Mesenchymal stem cell (in vitro differentiated cells and primary cell): ENCODE measurements around the gene PLCXD1.
A peak's percentile ranks its signal among the peaks of the same experiment; 100 is the strongest.

Experiments used
- DNase-seq: peaks from one replicate; pipeline ENCODE4 v3.0.0-alpha.2; 2013
- H2AFZ ChIP-seq: one replicate; pipeline ENCODE4 v1.6.1; 2013; ENCODE audit warnings: low read depth, mild to moderate bottlenecking, control low read depth, inconsistent platforms, low read length, moderate library complexity
- H2AK5ac ChIP-seq: 2 replicates; pipeline ENCODE4 v1.6.1; 2013; ENCODE audit warnings: low read length, moderate library complexity, mild to moderate bottlenecking, inconsistent platforms; ENCODE audit not compliant: severe bottlenecking
- H2BK120ac ChIP-seq: one replicate; pipeline ENCODE4 v1.6.1; 2013; ENCODE audit warnings: low read depth, mild to moderate bottlenecking, inconsistent platforms, low read length, moderate library complexity
- H2BK12ac ChIP-seq, 2 experiments: one replicate each; pipeline ENCODE4 v1.6.1; 2013; ENCODE audit warnings: inconsistent platforms in 2 of 2, low read length in 2 of 2, mild to moderate bottlenecking in 2 of 2, moderate library complexity in 2 of 2, control low read depth in 1 of 2
- H2BK15ac ChIP-seq: one replicate; pipeline ENCODE4 v1.6.1; 2013; ENCODE audit warnings: mild to moderate bottlenecking, low read depth, inconsistent platforms; ENCODE audit not compliant: poor library complexity, severe bottlenecking
- H2BK5ac ChIP-seq: 2 replicates; pipeline ENCODE4 v1.6.1; 2013; ENCODE audit warnings: low read depth, mild to moderate bottlenecking, low read length, control low read depth, inconsistent platforms; ENCODE audit not compliant: poor library complexity, severe bottlenecking
- H3K14ac ChIP-seq, 2 experiments: one replicate each; pipeline ENCODE4 v1.6.1; 2013; ENCODE audit warnings: inconsistent platforms in 2 of 2, low read length in 2 of 2, control low read depth in 1 of 2, mild to moderate bottlenecking in 1 of 2, moderate library complexity in 1 of 2
- H3K18ac ChIP-seq, 2 experiments: one replicate each; pipeline ENCODE4 v1.6.1; 2013; ENCODE audit warnings: inconsistent platforms in 2 of 2, low read length in 2 of 2, control low read depth in 1 of 2, low read depth in 1 of 2, mild to moderate bottlenecking in 1 of 2
- H3K23ac ChIP-seq, 2 experiments: one replicate each; pipeline ENCODE4 v1.6.1; 2013; ENCODE audit warnings: inconsistent platforms in 2 of 2, low read length in 2 of 2, mild to moderate bottlenecking in 2 of 2, moderate library complexity in 2 of 2, control low read depth in 1 of 2
- H3K27ac ChIP-seq: 2 replicates; pipeline ENCODE4 v1.5.1; 2013; ENCODE audit warnings: mild to moderate bottlenecking, moderate library complexity, low read length, control low read depth, inconsistent platforms; ENCODE audit not compliant: poor library complexity, severe bottlenecking
- H3K27me3 ChIP-seq, 2 experiments: 2 replicates each; pipeline versions ENCODE4 v1.6.1 to v1.7.0; 2013; ENCODE audit warnings: low read length in 2 of 2, mild to moderate bottlenecking in 2 of 2, moderate library complexity in 2 of 2, control low read depth in 1 of 2, inconsistent platforms in 1 of 2; ENCODE audit not compliant: control insufficient read depth in 1 of 2, insufficient read depth in 1 of 2
- H3K36me3 ChIP-seq, 2 experiments: 2 replicates each; pipeline versions ENCODE4 v1.6.1 to v1.7.0; 2013; ENCODE audit warnings: low read length in 2 of 2, control low read depth in 1 of 2, inconsistent platforms in 1 of 2, low read depth in 1 of 2, mild to moderate bottlenecking in 1 of 2; ENCODE audit not compliant: insufficient read depth in 2 of 2, control insufficient read depth in 1 of 2
- H3K4ac ChIP-seq, 2 experiments: one replicate each; pipeline ENCODE4 v1.6.1; 2013; ENCODE audit warnings: inconsistent platforms in 2 of 2, low read length in 2 of 2, mild to moderate bottlenecking in 2 of 2, moderate library complexity in 2 of 2, control low read depth in 1 of 2, low read depth in 1 of 2
- H3K4me1 ChIP-seq: 2 replicates; pipeline ENCODE4 v1.6.1; 2013; ENCODE audit warnings: low read depth, low read length, control low read depth; ENCODE audit not compliant: control insufficient read depth, insufficient read depth
- H3K4me2 ChIP-seq: 2 replicates; pipeline ENCODE4 v1.6.1; 2013; ENCODE audit warnings: low read length, mild to moderate bottlenecking, inconsistent platforms; ENCODE audit not compliant: poor library complexity, severe bottlenecking
- H3K4me3 ChIP-seq, 2 experiments: 2 replicates each; pipeline versions ENCODE4 v1.5.1 to v1.7.0; 2013; ENCODE audit warnings: low read length in 2 of 2, mild to moderate bottlenecking in 2 of 2, control low read depth in 1 of 2, low read depth in 1 of 2; ENCODE audit not compliant: insufficient read depth in 1 of 2
- H3K79me1 ChIP-seq: replicated peaks from 2 replicates; pipeline ENCODE4 v1.6.1; 2013; ENCODE audit warnings: mild to moderate bottlenecking, control low read depth, low read length, inconsistent platforms; ENCODE audit not compliant: poor library complexity, severe bottlenecking
- H3K9ac ChIP-seq: 2 replicates; pipeline ENCODE4 v1.7.0; 2013; ENCODE audit warnings: mild to moderate bottlenecking, low read length, moderate library complexity
- H3K9me3 ChIP-seq: 2 replicates; pipeline ENCODE4 v1.7.0; 2013; ENCODE audit warnings: mild to moderate bottlenecking, low read length; ENCODE audit not compliant: control insufficient read depth
- H4K8ac ChIP-seq: one replicate; pipeline ENCODE4 v1.6.1; 2013; ENCODE audit warnings: inconsistent platforms, mild to moderate bottlenecking, low read length, moderate library complexity
- H4K91ac ChIP-seq: one replicate; pipeline ENCODE4 v1.6.1; 2013; ENCODE audit warnings: mild to moderate bottlenecking, low read length, inconsistent platforms
- WGBS: methylation state at CpG from one replicate; pipeline ENCODE4 v1.1.7; 2013; ENCODE audit warnings: mixed read lengths; 5-methylcytosine and 5-hydroxymethylcytosine counted together

The PLCXD1 gene

GRCh38 chrX:285076-285677 is 4.0 kb downstream of the PLCXD1 start:
- Histone ChIP-seq H3K27me3 (no peaks in the 10 kb centered on the region), H4K91ac (peak overlapping the region; percentile 19), H3K36me3 (peaks cover 22 to 45% of the 10 kb centered on the region in 2 experiments), H2AK5ac (no peak overlapping the region), H3K4ac (no peak overlapping the region), H4K8ac (no peak overlapping the region), H2BK15ac (no peak overlapping the region), H3K9ac (no peak overlapping the region), H2BK5ac (no peak overlapping the region), H2BK12ac (no peak overlapping the region), H3K18ac (no peak overlapping the region), H3K4me3 (no peak overlapping the region), H3K4me2 (no peak overlapping the region), H2AFZ (no peak overlapping the region), H3K4me1 (peaks cover 9% of the 10 kb centered on the region), H3K79me1 (peaks cover 17% of the 10 kb centered on the region), H3K9me3 (no peaks in the 10 kb centered on the region), H3K23ac (no peak overlapping the region), H3K27ac (no peak overlapping the region), H3K14ac (no peak overlapping the region), H2BK120ac (no peak overlapping the region)
- DNase-seq, result no peak
- WGBS, result 97% methylated on average over 13 of the region's 13 CpGs

DNA sequence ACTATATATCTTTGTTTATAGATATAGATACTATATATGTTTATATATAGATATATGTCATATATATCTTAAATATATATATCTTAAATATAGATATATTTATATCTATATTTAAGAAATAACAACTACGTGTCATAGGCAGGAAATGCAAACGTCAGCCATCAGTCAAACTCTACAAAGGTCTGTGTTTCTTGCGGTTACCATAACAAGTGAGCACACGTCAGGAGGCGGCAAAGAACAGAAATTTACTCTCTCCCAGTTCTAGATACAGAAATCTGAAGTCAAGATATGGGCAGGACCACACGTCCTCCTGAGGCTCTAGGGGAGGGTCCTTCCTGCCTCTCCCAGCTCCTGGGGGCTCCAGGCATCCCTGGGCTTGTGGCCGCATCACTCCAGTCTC is 6.5 kb downstream of the PLCXD1 start:
- no peak overlapping the region for H3K23ac ChIP-seq
- H3K4ac ChIP-seq, result no peak overlapping the region
- no peak overlapping the region for H2AFZ ChIP-seq
- H3K27me3 ChIP-seq, result no peaks in the 10 kb centered on the region
- H2BK5ac ChIP-seq, result no peak overlapping the region
- no peak overlapping the region for H2AK5ac ChIP-seq
- no peak overlapping the region for H4K8ac ChIP-seq
- no peaks in the 10 kb centered on the region for H3K9me3 ChIP-seq
- no peak overlapping the region for H3K9ac ChIP-seq
- H4K91ac ChIP-seq, result no peak overlapping the region
- no peak overlapping the region for H3K4me2 ChIP-seq
- no peak overlapping the region for H3K18ac ChIP-seq
- H3K4me3 ChIP-seq, result no peak overlapping the region
- H3K79me1 ChIP-seq, result peaks cover 24% of the 10 kb centered on the region
- peaks cover 29 to 68% of the 10 kb centered on the region in 2 experiments for H3K36me3 ChIP-seq
- H3K4me1 ChIP-seq, result peaks cover 1% of the 10 kb centered on the region
- H3K27ac ChIP-seq, result no peak overlapping the region
- no peak overlapping the region for H2BK15ac ChIP-seq
- no peak overlapping the region for H3K14ac ChIP-seq
- no peak for DNase-seq
- no peak overlapping the region for H2BK12ac ChIP-seq
- no peak overlapping the region for H2BK120ac ChIP-seq
- 95% methylated on average over 7 of the region's 7 CpGs for WGBS

GRCh38 chrX:288561-288991 is 7.4 kb downstream of the PLCXD1 start:
- DNase-seq, result no peak
- Histone ChIP-seq H3K14ac (no peak overlapping the region), H2AK5ac (no peak overlapping the region), H3K18ac (no peak overlapping the region), H3K27ac (no peak overlapping the region), H2BK12ac (no peak overlapping the region), H2AFZ (no peak overlapping the region), H3K79me1 (peaks cover 27% of the 10 kb centered on the region), H2BK15ac (no peak overlapping the region), H3K27me3 (no peaks in the 10 kb centered on the region), H3K23ac (no peak overlapping the region), H4K91ac (no peak overlapping the region), H3K4me1 (peaks cover 1% of the 10 kb centered on the region), H3K4me2 (no peak overlapping the region), H3K4ac (no peak overlapping the region), H2BK5ac (no peak overlapping the region), H3K4me3 (no peak overlapping the region), H4K8ac (no peak overlapping the region), H3K9ac (no peak overlapping the region), H2BK120ac (no peak overlapping the region), H3K36me3 (peaks cover 35 to 77% of the 10 kb centered on the region in 2 experiments), H3K9me3 (no peaks in the 10 kb centered on the region)
- 96% methylated on average over 25 of the region's 25 CpGs for WGBS

DNA sequence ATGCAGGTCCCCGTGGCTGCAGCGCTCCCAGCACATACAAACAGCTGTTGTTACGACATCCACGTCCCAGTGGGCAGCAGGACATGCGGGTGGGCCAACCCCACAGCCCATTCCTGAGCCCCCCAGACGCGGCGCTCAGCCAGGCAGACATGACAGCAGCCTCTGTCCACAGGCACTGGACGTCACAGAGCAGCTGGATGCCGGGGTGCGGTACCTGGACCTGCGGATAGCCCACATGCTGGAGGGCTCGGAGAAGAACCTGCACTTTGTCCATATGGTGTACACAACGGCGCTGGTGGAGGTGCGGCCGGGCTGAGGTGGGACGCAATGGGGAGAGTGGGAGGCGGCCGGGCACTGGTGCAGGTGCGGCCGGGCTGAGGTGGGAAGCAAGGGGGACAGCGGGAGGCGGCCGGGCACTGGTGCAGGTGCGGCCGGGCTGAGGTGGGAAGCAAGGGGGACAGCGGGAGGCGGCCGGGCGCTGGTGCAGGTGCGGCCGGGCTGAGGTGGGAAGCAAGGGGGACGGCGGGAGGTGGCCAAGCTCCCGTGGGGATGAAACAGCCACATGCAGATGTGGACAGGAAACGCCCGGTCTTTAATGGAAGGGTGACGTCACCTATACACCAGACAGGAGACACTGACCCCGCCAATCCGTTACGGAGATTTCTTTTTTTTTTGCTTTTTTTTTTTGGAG is 9.4 kb downstream of the PLCXD1 start:
- Histone ChIP-seq H3K18ac (no peak overlapping the region), H4K91ac (no peak overlapping the region), H3K4me2 (no peak overlapping the region), H3K27me3 (no peaks in the 10 kb centered on the region), H3K4me3 (no peak overlapping the region), H3K4me1 (no peaks in the 10 kb centered on the region), H3K9me3 (no peaks in the 10 kb centered on the region), H3K36me3 (peaks cover 23 to 80% of the 10 kb centered on the region in 2 experiments), H3K4ac (no peak overlapping the region), H2BK15ac (no peak overlapping the region), H3K79me1 (peaks cover 22% of the 10 kb centered on the region), H2AFZ (no peak overlapping the region), H3K9ac (no peak overlapping the region), H3K14ac (no peak overlapping the region), H3K27ac (no peak overlapping the region), H3K23ac (no peak overlapping the region), H2AK5ac (no peak overlapping the region), H4K8ac (no peak overlapping the region), H2BK5ac (no peak overlapping the region), H2BK12ac (no peak overlapping the region), H2BK120ac (no peak overlapping the region)
- DNase-seq, result no peak
- 98% methylated on average over 42 of the region's 42 CpGs for WGBS
